ENCODE data around the gene COG5.

Gene COG5

DNA sequence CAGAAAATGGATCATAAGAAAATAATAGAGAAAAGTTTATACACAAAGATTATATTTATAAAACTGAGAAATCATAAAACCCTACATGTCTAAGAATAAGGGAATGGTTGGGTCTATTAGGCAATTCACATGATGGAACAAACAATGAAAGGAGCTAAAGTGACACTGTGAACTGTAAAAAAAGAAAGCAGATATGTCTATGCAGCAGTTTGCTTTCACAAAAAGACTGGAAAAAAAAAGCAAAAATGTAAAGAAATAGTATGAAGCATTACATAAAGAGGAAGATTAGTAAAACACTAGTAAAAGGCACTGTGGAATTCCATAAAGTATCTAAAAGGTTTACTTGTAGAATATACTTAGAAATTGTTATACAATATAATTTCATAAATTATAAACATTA lies 299.0 kb downstream of the COG5 start:
- no peak for TF ChIP-seq SUZ12 (IDR thresholded peaks at IDR 0.05; ENCODE audit: extremely low read depth, insufficient read depth, insufficient read length)
- no peak for TF ChIP-seq YY1 (IDR thresholded peaks at IDR 0.05; ENCODE audit: insufficient read depth, insufficient read length)
- TF ChIP-seq ZNF274 (IDR thresholded peaks at IDR 0.05; ENCODE audit: low read depth, low read length): no peak
- no peak for DNase-seq (ENCODE audit: low read depth, low spot score)
- Histone ChIP-seq H3K36me3 (ENCODE audit: insufficient read depth, insufficient read length, low read length) (no peaks in the 10 kb centered on the region), H3K27me3 (ENCODE audit: insufficient read depth, insufficient read length) (no peaks in the 10 kb centered on the region), H3K4me3 (ENCODE audit: insufficient read length, low read depth) (no peak overlapping the region), H3K9me3 (ENCODE audit: insufficient read depth, low read length) (no peaks in the 10 kb centered on the region), H3K4me1 (ENCODE audit: insufficient read depth, insufficient read length) (no peaks in the 10 kb centered on the region), H3K9ac (ENCODE audit: insufficient read length, low read depth) (no peak overlapping the region)

DNA sequence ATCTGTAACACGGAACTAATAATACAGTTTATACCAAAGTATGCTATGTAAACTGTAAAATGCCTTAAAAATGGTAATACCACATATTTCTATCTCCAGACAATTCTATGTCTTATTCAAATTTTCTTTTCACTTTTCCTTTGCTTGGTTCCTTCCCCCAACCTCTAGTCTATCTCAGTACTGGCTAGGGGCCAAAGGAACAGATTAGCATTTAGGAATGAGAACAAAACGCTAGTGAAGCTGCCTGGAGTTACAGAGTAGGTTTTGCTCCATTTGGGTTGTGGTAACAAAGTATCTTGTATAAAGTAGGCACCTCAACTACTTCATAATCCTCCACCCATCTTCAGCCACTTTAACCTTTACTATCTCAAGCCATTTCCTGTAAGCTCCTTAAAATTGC lies 300.9 kb downstream of the COG5 start:
- Histone ChIP-seq H3K36me3 (ENCODE audit: insufficient read depth, insufficient read length, low read length) (no peaks in the 10 kb centered on the region), H3K9me3 (ENCODE audit: insufficient read depth, low read length) (no peaks in the 10 kb centered on the region), H3K4me1 (ENCODE audit: insufficient read depth, insufficient read length) (no peaks in the 10 kb centered on the region), H3K4me3 (ENCODE audit: insufficient read length, low read depth) (no peak overlapping the region), H3K9ac (ENCODE audit: insufficient read length, low read depth) (no peak overlapping the region), H3K27me3 (ENCODE audit: insufficient read depth, insufficient read length) (no peaks in the 10 kb centered on the region)
- TF ChIP-seq SUZ12 (IDR thresholded peaks at IDR 0.05; ENCODE audit: extremely low read depth, insufficient read depth, insufficient read length) (no peak), YY1 (IDR thresholded peaks at IDR 0.05; ENCODE audit: insufficient read depth, insufficient read length) (no peak), ZNF274 (IDR thresholded peaks at IDR 0.05; ENCODE audit: low read depth, low read length) (no peak)
- DNase-seq (ENCODE audit: low read depth, low spot score): no peak

DNA sequence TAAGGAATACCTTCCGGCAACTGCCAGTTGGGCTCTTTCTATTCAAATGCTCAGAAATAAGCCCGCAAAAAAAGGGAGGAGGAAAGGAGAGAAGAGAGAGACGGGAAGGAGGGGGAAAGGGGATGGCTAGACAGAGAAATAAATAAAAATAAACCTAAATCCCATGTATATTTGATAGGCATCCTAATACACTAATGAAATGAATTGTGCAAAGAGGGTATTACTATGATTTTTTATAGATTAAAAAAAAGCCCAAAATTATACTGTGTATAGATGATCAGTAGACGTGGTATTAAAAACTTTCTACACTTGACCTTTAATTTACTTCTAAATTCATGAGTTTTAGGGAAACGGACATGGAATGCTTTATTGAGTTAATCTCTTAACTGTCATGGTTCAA lies 305.0 kb downstream of the COG5 start:
- Histone ChIP-seq H3K4me1 (ENCODE audit: insufficient read depth, insufficient read length) (no peaks in the 10 kb centered on the region), H3K9ac (ENCODE audit: insufficient read length, low read depth) (no peak overlapping the region), H3K27me3 (ENCODE audit: insufficient read depth, insufficient read length) (no peaks in the 10 kb centered on the region), H3K36me3 (ENCODE audit: insufficient read depth, insufficient read length, low read length) (no peaks in the 10 kb centered on the region), H3K9me3 (ENCODE audit: insufficient read depth, low read length) (no peaks in the 10 kb centered on the region), H3K4me3 (ENCODE audit: insufficient read length, low read depth) (no peak overlapping the region)
- DNase-seq (ENCODE audit: low read depth, low spot score): no peak
- no peak for TF ChIP-seq ZNF274 (IDR thresholded peaks at IDR 0.05; ENCODE audit: low read depth, low read length)
- no peak for TF ChIP-seq YY1 (IDR thresholded peaks at IDR 0.05; ENCODE audit: insufficient read depth, insufficient read length)
- TF ChIP-seq SUZ12 (IDR thresholded peaks at IDR 0.05; ENCODE audit: extremely low read depth, insufficient read depth, insufficient read length): no peak

DNA sequence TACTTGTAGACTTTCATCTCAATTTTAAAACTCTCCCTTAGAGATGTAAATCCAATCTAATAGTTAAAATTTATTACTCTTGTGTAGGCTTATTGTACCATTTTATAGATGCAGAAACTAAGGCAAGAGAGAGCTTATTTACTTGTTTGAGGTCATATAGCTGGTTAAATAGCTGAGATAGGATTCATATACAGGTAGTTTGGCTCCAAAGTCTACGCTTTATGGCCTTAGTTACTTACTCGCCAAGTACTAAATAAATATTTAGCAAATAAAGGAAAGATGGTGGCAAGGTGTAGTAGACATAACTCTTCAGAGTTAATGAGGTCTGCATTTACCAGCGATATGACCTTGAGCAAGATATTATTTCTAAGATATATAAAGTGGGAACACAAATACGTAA lies 308.1 kb downstream of the COG5 start:
- no peak for TF ChIP-seq YY1 (IDR thresholded peaks at IDR 0.05; ENCODE audit: insufficient read depth, insufficient read length)
- TF ChIP-seq ZNF274 (IDR thresholded peaks at IDR 0.05; ENCODE audit: low read depth, low read length): no peak
- TF ChIP-seq SUZ12 (IDR thresholded peaks at IDR 0.05; ENCODE audit: extremely low read depth, insufficient read depth, insufficient read length): no peak
- H3K4me1 ChIP-seq (ENCODE audit: insufficient read depth, insufficient read length): no peaks in the 10 kb centered on the region
- H3K36me3 ChIP-seq (ENCODE audit: insufficient read depth, insufficient read length, low read length): no peaks in the 10 kb centered on the region
- H3K4me3 ChIP-seq (ENCODE audit: insufficient read length, low read depth): no peak overlapping the region
- H3K9ac ChIP-seq (ENCODE audit: insufficient read length, low read depth): no peak overlapping the region
- H3K9me3 ChIP-seq (ENCODE audit: insufficient read depth, low read length): no peaks in the 10 kb centered on the region
- no peaks in the 10 kb centered on the region for H3K27me3 ChIP-seq (ENCODE audit: insufficient read depth, insufficient read length)
- DNase-seq (ENCODE audit: low read depth, low spot score): no peak

DNA sequence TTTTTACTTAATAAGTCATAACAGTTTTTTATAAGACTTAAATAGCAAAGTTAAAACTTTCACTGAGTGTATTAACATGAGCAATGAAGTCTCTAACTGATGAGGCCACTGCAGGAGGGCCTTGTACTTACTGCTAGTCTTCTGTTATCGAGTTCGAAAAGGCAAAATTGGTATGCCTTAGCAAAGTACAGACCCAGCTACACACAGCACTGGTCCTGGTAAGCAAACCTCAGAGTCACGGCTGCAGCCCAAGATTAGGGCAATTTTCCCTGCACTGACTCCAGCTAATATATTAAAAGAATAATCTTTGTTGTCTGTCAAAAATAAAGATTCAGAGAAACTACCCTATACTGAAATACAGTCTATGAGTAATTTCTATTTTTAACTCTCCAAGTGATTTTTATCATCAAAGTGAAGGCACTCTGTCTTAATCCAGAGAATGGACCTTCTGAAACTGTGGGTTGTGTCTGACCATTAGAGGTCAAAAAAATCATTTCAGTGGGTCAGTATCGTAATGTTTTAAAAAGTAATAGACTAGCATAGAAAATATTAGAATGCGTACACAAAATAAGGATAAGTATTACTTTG lies 309.2 kb downstream of the COG5 start:
- H3K27me3 ChIP-seq (ENCODE audit: insufficient read depth, insufficient read length): no peaks in the 10 kb centered on the region
- no peaks in the 10 kb centered on the region for H3K4me1 ChIP-seq (ENCODE audit: insufficient read depth, insufficient read length)
- TF ChIP-seq YY1 (IDR thresholded peaks at IDR 0.05; ENCODE audit: insufficient read depth, insufficient read length) (no peak), ZNF274 (IDR thresholded peaks at IDR 0.05; ENCODE audit: low read depth, low read length) (no peak), SUZ12 (IDR thresholded peaks at IDR 0.05; ENCODE audit: extremely low read depth, insufficient read depth, insufficient read length) (no peak)
- no peaks in the 10 kb centered on the region for H3K9me3 ChIP-seq (ENCODE audit: insufficient read depth, low read length)
- no peak overlapping the region for H3K9ac ChIP-seq (ENCODE audit: insufficient read length, low read depth)
- H3K4me3 ChIP-seq (ENCODE audit: insufficient read length, low read depth): no peak overlapping the region
- H3K36me3 ChIP-seq (ENCODE audit: insufficient read depth, insufficient read length, low read length): no peaks in the 10 kb centered on the region
- DNase-seq (ENCODE audit: low read depth, low spot score): no peak

DNA sequence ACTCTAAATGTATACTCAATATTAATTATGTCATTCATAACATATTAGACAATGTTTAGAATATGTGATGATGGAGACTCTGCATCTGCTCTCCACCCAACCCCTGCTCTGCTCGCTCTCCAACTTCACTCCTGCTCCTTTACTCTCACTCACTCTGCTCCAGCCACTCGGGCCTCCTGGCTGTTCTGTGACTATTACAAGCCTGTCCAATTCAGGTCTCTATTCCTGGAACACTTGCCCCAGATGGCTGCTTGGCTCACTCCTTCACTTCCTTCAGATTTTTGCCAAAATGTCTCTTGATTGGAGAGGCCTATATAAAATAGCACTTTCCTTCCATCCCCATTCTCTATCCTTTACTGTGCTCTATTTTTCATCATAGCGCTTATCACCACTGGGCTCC lies 310.1 kb downstream of the COG5 start:
- DNase-seq (ENCODE audit: low read depth, low spot score): no peak
- Histone ChIP-seq H3K4me1 (ENCODE audit: insufficient read depth, insufficient read length) (no peaks in the 10 kb centered on the region), H3K36me3 (ENCODE audit: insufficient read depth, insufficient read length, low read length) (no peaks in the 10 kb centered on the region), H3K9me3 (ENCODE audit: insufficient read depth, low read length) (no peaks in the 10 kb centered on the region), H3K4me3 (ENCODE audit: insufficient read length, low read depth) (no peak overlapping the region), H3K27me3 (ENCODE audit: insufficient read depth, insufficient read length) (no peaks in the 10 kb centered on the region), H3K9ac (ENCODE audit: insufficient read length, low read depth) (no peak overlapping the region)
- TF ChIP-seq ZNF274 (IDR thresholded peaks at IDR 0.05; ENCODE audit: low read depth, low read length): no peak
- TF ChIP-seq SUZ12 (IDR thresholded peaks at IDR 0.05; ENCODE audit: extremely low read depth, insufficient read depth, insufficient read length): no peak
- no peak for TF ChIP-seq YY1 (IDR thresholded peaks at IDR 0.05; ENCODE audit: insufficient read depth, insufficient read length)

DNA sequence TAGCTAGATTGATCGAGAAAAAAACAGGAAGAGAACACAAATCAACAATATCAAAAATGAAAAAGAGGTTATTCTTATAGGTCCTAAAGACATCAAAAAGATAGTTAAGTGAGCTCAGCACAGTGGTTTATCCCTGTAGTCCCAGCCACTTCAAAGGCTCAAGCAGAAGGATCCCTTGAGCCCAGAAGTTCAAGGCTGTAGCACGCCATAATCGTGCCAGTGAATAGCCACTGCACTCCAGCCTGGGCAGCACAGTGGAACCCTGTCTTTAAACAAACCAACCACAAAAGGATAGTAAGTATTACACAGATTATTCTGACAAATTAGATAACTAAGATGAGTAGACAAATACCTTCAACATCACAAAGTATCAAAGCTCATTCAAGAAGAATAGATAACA lies 311.8 kb downstream of the COG5 start:
- no peaks in the 10 kb centered on the region for H3K36me3 ChIP-seq (ENCODE audit: insufficient read depth, insufficient read length, low read length)
- no peak for DNase-seq (ENCODE audit: low read depth, low spot score)
- no peaks in the 10 kb centered on the region for H3K27me3 ChIP-seq (ENCODE audit: insufficient read depth, insufficient read length)
- no peaks in the 10 kb centered on the region for H3K4me1 ChIP-seq (ENCODE audit: insufficient read depth, insufficient read length)
- no peaks in the 10 kb centered on the region for H3K9me3 ChIP-seq (ENCODE audit: insufficient read depth, low read length)
- no peak overlapping the region for H3K9ac ChIP-seq (ENCODE audit: insufficient read length, low read depth)
- no peak overlapping the region for H3K4me3 ChIP-seq (ENCODE audit: insufficient read length, low read depth)
- no peak for TF ChIP-seq YY1 (IDR thresholded peaks at IDR 0.05; ENCODE audit: insufficient read depth, insufficient read length)
- TF ChIP-seq ZNF274 (IDR thresholded peaks at IDR 0.05; ENCODE audit: low read depth, low read length): no peak
- TF ChIP-seq SUZ12 (IDR thresholded peaks at IDR 0.05; ENCODE audit: extremely low read depth, insufficient read depth, insufficient read length): no peak

Measured in NT2/D1 (cell line).